GM12878 (cell line): ENCODE data around the gene CRBN. TPM values are rescaled to one million over a fixed set of nuclear protein-coding genes. Genes with fewer than 3 reads are reported as not detected.

Source experiments
- ATAC-seq: fragments of 200-7000 bp; cut with Tn5 transposase; 3 replicates; pipeline ENCODE4 v1.9.1; 2020; ENCODE audit warnings: mild to moderate bottlenecking, moderate library complexity
- BruUV-seq: library from RNA; stranded (reverse); fragments of 400-500 nt; replicated peaks from 2 replicates; lab custom pipeline; 2021; lab: Mats Ljungman, UMichigan
- CTCF ChIA-PET: fragments of 300-600 bp; sonication (Branson Sonifier 250); formaldehyde crosslinking; extraction: SDS; loops from one replicate; lab custom pipeline; 2021; ENCODE audit warnings: inconsistent platforms; lab: Yijun Ruan, JAX
- POLR2A ChIA-PET: fragments of 350-600 bp; formaldehyde crosslinking; extraction: SDS; loops from one replicate; lab custom pipeline; 2021; ENCODE audit warnings: inconsistent platforms; lab: Charles Lee
- RAD21 ChIA-PET: fragments of 300-600 bp; sonication (Branson Sonifier 250); formaldehyde crosslinking; loops from one replicate; lab custom pipeline; 2023; ENCODE audit warnings: antibody characterized with exemption; ENCODE audit not compliant: unreplicated experiment; lab: Charles Lee
- SMC1A ChIA-PET: fragments of 300-600 bp; sonication (Branson Sonifier 250); formaldehyde crosslinking; loops from one replicate; lab custom pipeline; 2023; ENCODE audit not compliant: unreplicated experiment, uncharacterized antibody; lab: Charles Lee
- DNase-seq: peaks from one replicate; pipeline ENCODE4 v3.0.0-alpha.2; 2011; ENCODE audit warnings: low read depth, low spot score
- FAIRE-seq: peaks from 3 replicates; lab custom pipeline; 2011; peaks lifted over from hg19 to GRCh38; lab: Jason Lieb, UNC
- H2AFZ ChIP-seq: 2 replicates; pipeline ENCODE4 v1.6.0; 2011; ENCODE audit warnings: low read depth, low read length, control low read depth; ENCODE audit not compliant: control insufficient read depth
- H3K27ac ChIP-seq: 2 replicates; pipeline ENCODE4 v1.5.1; 2011; ENCODE audit warnings: control low read depth; ENCODE audit not compliant: control insufficient read depth, insufficient read depth
- H3K27me3 ChIP-seq, 2 experiments: replicated peaks in 1 of 2; 2 replicates each; pipeline versions ENCODE4 v1.6.0 to v1.6.1; 2011; ENCODE audit warnings: low read length in 1 of 2; ENCODE audit not compliant: control insufficient read depth in 2 of 2, insufficient read depth in 2 of 2
- H3K36me3 ChIP-seq, 2 experiments: 2 replicates each; pipeline ENCODE4 v1.5.1; 2011; ENCODE audit warnings: low read length in 1 of 2; ENCODE audit not compliant: control insufficient read depth in 2 of 2, insufficient read depth in 2 of 2
- H3K4me1 ChIP-seq: 2 replicates; pipeline ENCODE4 v1.6.1; 2011; ENCODE audit warnings: mild to moderate bottlenecking, low read length, moderate library complexity, mixed read lengths; ENCODE audit not compliant: control insufficient read depth, insufficient read depth
- H3K4me2 ChIP-seq: 2 replicates; pipeline ENCODE4 v1.6.0; 2011; ENCODE audit warnings: control low read depth; ENCODE audit not compliant: control insufficient read depth, insufficient read depth
- H3K4me3 ChIP-seq: fragments of 200-600 bp; sonication (generic); 2 replicates; pipeline ENCODE4 v1.5.1; 2016
- H3K79me2 ChIP-seq: 2 replicates; pipeline ENCODE4 v1.6.0; 2011; ENCODE audit warnings: low read length; ENCODE audit not compliant: control insufficient read depth, insufficient read depth
- H3K9ac ChIP-seq: 2 replicates; pipeline ENCODE4 v1.8.0; 2011; ENCODE audit warnings: low read length, control low read depth, mixed read lengths; ENCODE audit not compliant: control insufficient read depth, insufficient read depth
- H3K9me3 ChIP-seq: replicated peaks from 3 replicates; pipeline ENCODE4 v1.5.1; 2011; ENCODE audit warnings: mild to moderate bottlenecking, low read length; ENCODE audit not compliant: control insufficient read depth, insufficient read depth
- H4K20me1 ChIP-seq: 2 replicates; pipeline ENCODE4 v1.6.0; 2011; ENCODE audit not compliant: control insufficient read depth, insufficient read depth
- ATF7 ChIP-seq: fragments of 450-650 bp; IDR thresholded peaks from 2 replicates; pipeline ENCODE4 v1.6.1; 2016; ENCODE audit warnings: low read depth, mild to moderate bottlenecking
- CBX5 ChIP-seq: sonication (generic); IDR thresholded peaks from 2 replicates; pipeline ENCODE4 v1.6.1; 2016; ENCODE audit warnings: low read depth, moderate library complexity, mild to moderate bottlenecking, inconsistent platforms
- CHD1 ChIP-seq: IDR thresholded peaks from 2 replicates; pipeline ENCODE4 v1.6.1; 2012; ENCODE audit warnings: low read depth, low read length, improper control_type of control experiment
- ETV6 ChIP-seq, 2 experiments: fragments of 450-650 bp in 1 of 2; IDR thresholded peaks in 1 of 2; conservative IDR thresholded peaks in 1 of 2; 2 replicates each; pipeline ENCODE4 v1.6.1; 2014; ENCODE audit warnings: antibody characterized with exemption in 1 of 2, borderline replicate concordance in 1 of 2, low read depth in 1 of 2, mild to moderate bottlenecking in 1 of 2, moderate library complexity in 1 of 2
- EZH2 ChIP-seq: IDR thresholded peaks from 2 replicates; pipeline ENCODE4 v1.6.1; 2012; ENCODE audit warnings: low read depth, mild to moderate bottlenecking, control low read depth, inconsistent platforms, low read length, borderline replicate concordance; ENCODE audit not compliant: control insufficient read depth
- FOXK2 ChIP-seq: fragments of 450-650 bp; IDR thresholded peaks from 2 replicates; pipeline ENCODE4 v1.6.1; 2017; ENCODE audit warnings: mild to moderate bottlenecking, moderate library complexity
- FOXM1 ChIP-seq: IDR thresholded peaks from 2 replicates; pipeline ENCODE4 v1.6.1; 2012; ENCODE audit warnings: low read depth, mild to moderate bottlenecking, inconsistent platforms, low read length, moderate library complexity
- NFXL1 ChIP-seq: fragments of 450-650 bp; IDR thresholded peaks from 2 replicates; pipeline ENCODE4 v1.6.1; 2017; ENCODE audit warnings: antibody characterized with exemption, mild to moderate bottlenecking, borderline replicate concordance
- PAX8 ChIP-seq: fragments of 450-650 bp; IDR thresholded peaks from 2 replicates; pipeline ENCODE4 v1.6.1; 2017; ENCODE audit warnings: mild to moderate bottlenecking, moderate library complexity
- POU2F2 ChIP-seq: IDR thresholded peaks from 3 replicates; pipeline ENCODE4 v1.6.1; 2011; ENCODE audit warnings: low read depth, mild to moderate bottlenecking, low read length, borderline replicate concordance
- RAD21 ChIP-seq: IDR thresholded peaks from 2 replicates; pipeline ENCODE4 v1.6.1; 2011; ENCODE audit warnings: mild to moderate bottlenecking, low read depth, low read length, moderate library complexity; ENCODE audit not compliant: insufficient read depth
- SIN3A ChIP-seq: IDR thresholded peaks from 2 replicates; pipeline ENCODE4 v1.6.1; 2012; ENCODE audit warnings: low read depth, low read length, improper control_type of control experiment
- SUPT20H ChIP-seq: IDR thresholded peaks from 2 replicates; pipeline ENCODE4 v1.6.1; 2011; ENCODE audit warnings: low read depth, mild to moderate bottlenecking, low read length, moderate library complexity, borderline replicate concordance; ENCODE audit not compliant: control insufficient read depth
- TCF7 ChIP-seq: IDR thresholded peaks from 2 replicates; pipeline ENCODE4 v1.6.1; 2014; ENCODE audit warnings: antibody characterized with exemption, borderline replicate concordance
- ZSCAN29 ChIP-seq: fragments of 450-650 bp; IDR thresholded peaks from 2 replicates; pipeline ENCODE4 v1.6.1; 2017; ENCODE audit warnings: mild to moderate bottlenecking, moderate library complexity
- WGBS: methylation state at CpG from one replicate; pipeline ENCODE4 v1.1.6; 2016; ENCODE audit warnings: low lambda C conversion rate; ENCODE audit not compliant: insufficient replicate concordance, insufficient coverage; ENCODE audit errors: missing lambda C conversion rate; 5-methylcytosine and 5-hydroxymethylcytosine counted together
- in situ Hi-C: fragments of 300-500 bp; cut with MboI; formaldehyde crosslinking; loops from 9 replicates; pipeline ENCODE4 v1.14.3; 2018; ENCODE audit warnings: mixed read lengths
- intact Hi-C: fragments of 100-400 bp; cut with micrococcal nuclease; formaldehyde crosslinking; loops from one replicate; pipeline ENCODE4 v1.14.2; 2022; ENCODE audit not compliant: unreplicated experiment
- polyA plus RNA-seq, 11 experiments: library from polyadenylated mRNA; depleted of rRNA in 4 of 11; unstranded in 6 of 11; stranded (reverse) in 5 of 11; fragments of >200 nt; fragmentation: Nextera tagmentation in 4 of 11; fragmentation: Illumina TruSeq in 1 of 11; extraction: Ambion mirVana in 4 of 11; extraction: Trizol in 1 of 11; gene quantifications; 1 replicate in 1 of 11; 2 replicates in 10 of 11; pipeline versions ENCODE4 v1.2.1 to v1.2.3, GENCODE V29; 2011 to 2016; ENCODE audit warnings: inconsistent platforms in 2 of 11, missing spikeins in 2 of 11, low read depth in 1 of 11
- total RNA-seq, 4 experiments: library from RNA; depleted of rRNA in 3 of 4; stranded (reverse); fragments of >200 nt in 3 of 4; fragmentation: Illumina TruSeq in 1 of 4; extraction: Trizol in 1 of 4; gene quantifications; 2 replicates each; pipeline versions ENCODE4 v1.2.1 to v1.2.3, GENCODE V29; 2013 to 2021
- TF ChIP-seq, protein P1 (sequence below): fragments of 450-650 bp; IDR thresholded peaks from 2 replicates; pipeline ENCODE4 v1.6.1; 2017; ENCODE audit warnings: low read depth, mild to moderate bottlenecking, moderate library complexity
- TF ChIP-seq, protein P2 (sequence below): fragments of 450-650 bp; formaldehyde crosslinking; IDR thresholded peaks from 2 replicates; pipeline ENCODE4 v1.4.0; 2020; ENCODE audit warnings: mild to moderate bottlenecking, moderate library complexity

Gene CRBN
- total and polyA plus RNA-seq, 10 of the 15 experiments (the other 5 are each of a cell fraction or from before 2014, with no cell fraction given): 21.7 to 115 (median 35.8) TPM

DNA sequence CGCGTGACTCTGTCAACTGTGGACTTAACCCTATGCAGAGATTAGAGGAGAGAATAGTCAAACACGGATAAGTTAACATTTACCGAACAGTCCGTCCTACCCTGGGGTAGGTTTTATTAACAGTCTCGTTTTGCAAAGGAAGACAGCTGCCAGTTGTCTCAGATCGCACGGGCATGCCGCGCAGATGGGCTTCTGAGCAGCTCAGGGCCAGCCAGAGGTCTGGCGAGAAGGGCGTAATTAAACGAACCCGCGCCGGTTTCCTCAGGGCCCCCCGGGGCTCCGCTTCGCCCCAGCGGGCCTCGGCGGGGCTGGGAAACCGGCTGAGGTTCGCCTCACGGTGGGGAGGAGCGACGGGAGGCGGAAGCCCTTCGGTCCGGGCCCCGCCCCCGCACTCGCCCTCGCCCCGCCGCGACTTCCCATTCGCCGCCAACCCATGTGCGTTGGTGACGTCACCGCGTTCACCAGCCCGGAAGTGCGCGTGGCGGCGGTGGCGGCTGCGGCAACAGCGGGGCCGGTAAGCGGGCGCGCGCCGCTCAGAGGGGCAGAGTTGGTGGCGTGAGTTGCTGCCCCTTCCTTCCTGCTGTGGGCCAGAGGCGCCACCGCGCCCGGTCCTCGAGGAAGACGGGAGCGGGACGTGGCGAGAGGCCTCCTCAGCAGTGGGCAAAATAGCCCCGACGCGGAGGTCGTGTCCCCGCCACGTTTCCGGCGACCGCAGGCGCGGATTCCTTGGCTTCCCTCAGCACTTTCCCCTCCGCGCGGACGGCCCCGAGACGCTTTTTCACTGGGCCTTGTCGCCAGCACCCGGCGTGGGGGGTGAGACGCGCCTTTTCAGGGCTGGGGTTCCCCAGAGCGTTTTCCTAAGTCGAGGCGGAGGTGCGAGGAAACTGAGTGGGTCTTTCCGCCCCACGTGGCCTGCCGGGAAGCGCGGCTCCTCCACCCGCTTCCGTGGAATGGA lies 52.7 kb downstream of the CRBN start, which contains the start of gene TRNT1:
Gene TRNT1 (plus strand): TSS at position 464 of the 955 bp plus-strand sequence. CDS start 2,101 bp downstream, outside the sequence.
- peak; percentile 69 for DNase-seq
- peaks cover 0 to 11% of the 10 kb centered on the region in 2 experiments; a peak in 3 of 4 replicates for H3K36me3 ChIP-seq
- intact Hi-C loops (loop anchor here (2.0 to 5.0 kb wide), 3 partner anchors 38 to 89 kb away; partner anchors contain the start of gene CRBN), in situ Hi-C loops (no loop called here)
- ChIA-PET CTCF (interaction anchor here (0.8 kb wide), 1 partner anchor 73 kb away, joined by 3 read pairs; no protein-coding TSS in a partner anchor), POLR2A (interaction anchor here (0.9 to 1.0 kb wide), 2 partner anchors 39 to 143 kb away, joined by 3 read pairs; no protein-coding TSS in a partner anchor), RAD21 (no interaction called here), SMC1A (interaction anchor here (1.2 kb wide), 1 partner anchor 11 kb away, joined by 3 read pairs; no protein-coding TSS in a partner anchor)
- H3K27ac ChIP-seq: peak within 1 kb of the TSS; percentile 87
- BruUV-seq: no TSS peak
- peak within 1 kb of the TSS; percentile 89 for H3K4me3 ChIP-seq
- no peaks in the 10 kb centered on the region for H3K27me3 ChIP-seq
- peaks cover 38% of the 10 kb centered on the region for H3K79me2 ChIP-seq
- peaks cover 9% of the 10 kb centered on the region; the same call in 1 of the 2 replicates for H3K4me1 ChIP-seq
- WGBS: 3% methylated on average over 67 of the region's 100 CpGs
- H4K20me1 ChIP-seq: no peaks in the 10 kb centered on the region
- peak; percentile 95 for ATAC-seq
- peak within 1 kb of the TSS; percentile 94 for H2AFZ ChIP-seq
- H3K9me3 ChIP-seq: peaks cover 2% of the 10 kb centered on the region; the same call in 1 of the 3 replicates
- peak within 1 kb of the TSS; percentile 93 for H3K4me2 ChIP-seq
- H3K9ac ChIP-seq: peak within 1 kb of the TSS; percentile 84
- FAIRE-seq: peak; percentile 75
- TF ChIP-seq ATF7: peak; percentile 98
- TF ChIP-seq FOXK2: no peak
- peak; percentile 16 for TF ChIP-seq CBX5
- TF ChIP-seq ZSCAN29: no peak
- no peak for TF ChIP-seq NFXL1
- no peak for TF ChIP-seq SUPT20H
- no peak for TF ChIP-seq EZH2
- no peak for TF ChIP-seq SIN3A
- no peak for TF ChIP-seq TCF7
- TF ChIP-seq, protein P1, sequence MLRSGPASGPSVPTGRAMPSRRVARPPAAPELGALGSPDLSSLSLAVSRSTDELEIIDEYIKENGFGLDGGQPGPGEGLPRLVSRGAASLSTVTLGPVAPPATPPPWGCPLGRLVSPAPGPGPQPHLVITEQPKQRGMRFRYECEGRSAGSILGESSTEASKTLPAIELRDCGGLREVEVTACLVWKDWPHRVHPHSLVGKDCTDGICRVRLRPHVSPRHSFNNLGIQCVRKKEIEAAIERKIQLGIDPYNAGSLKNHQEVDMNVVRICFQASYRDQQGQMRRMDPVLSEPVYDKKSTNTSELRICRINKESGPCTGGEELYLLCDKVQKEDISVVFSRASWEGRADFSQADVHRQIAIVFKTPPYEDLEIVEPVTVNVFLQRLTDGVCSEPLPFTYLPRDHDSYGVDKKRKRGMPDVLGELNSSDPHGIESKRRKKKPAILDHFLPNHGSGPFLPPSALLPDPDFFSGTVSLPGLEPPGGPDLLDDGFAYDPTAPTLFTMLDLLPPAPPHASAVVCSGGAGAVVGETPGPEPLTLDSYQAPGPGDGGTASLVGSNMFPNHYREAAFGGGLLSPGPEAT: no peak; the same call in 1 of the 2 replicates
- no peak for TF ChIP-seq ETV6 (conservative IDR thresholded peaks at IDR 0.05 in 1 of 2, IDR thresholded peaks at IDR 0.05 in 1 of 2; ENCODE audit: borderline replicate concordance in 1 of 2, low read depth in 1 of 2)
- no peak for TF ChIP-seq RAD21
- TF ChIP-seq PAX8: no peak
- TF ChIP-seq CHD1: no peak
- peak; percentile 60; the same call in 1 of the 3 replicates for TF ChIP-seq POU2F2
- no peak for TF ChIP-seq FOXM1
- TF ChIP-seq, protein P2, sequence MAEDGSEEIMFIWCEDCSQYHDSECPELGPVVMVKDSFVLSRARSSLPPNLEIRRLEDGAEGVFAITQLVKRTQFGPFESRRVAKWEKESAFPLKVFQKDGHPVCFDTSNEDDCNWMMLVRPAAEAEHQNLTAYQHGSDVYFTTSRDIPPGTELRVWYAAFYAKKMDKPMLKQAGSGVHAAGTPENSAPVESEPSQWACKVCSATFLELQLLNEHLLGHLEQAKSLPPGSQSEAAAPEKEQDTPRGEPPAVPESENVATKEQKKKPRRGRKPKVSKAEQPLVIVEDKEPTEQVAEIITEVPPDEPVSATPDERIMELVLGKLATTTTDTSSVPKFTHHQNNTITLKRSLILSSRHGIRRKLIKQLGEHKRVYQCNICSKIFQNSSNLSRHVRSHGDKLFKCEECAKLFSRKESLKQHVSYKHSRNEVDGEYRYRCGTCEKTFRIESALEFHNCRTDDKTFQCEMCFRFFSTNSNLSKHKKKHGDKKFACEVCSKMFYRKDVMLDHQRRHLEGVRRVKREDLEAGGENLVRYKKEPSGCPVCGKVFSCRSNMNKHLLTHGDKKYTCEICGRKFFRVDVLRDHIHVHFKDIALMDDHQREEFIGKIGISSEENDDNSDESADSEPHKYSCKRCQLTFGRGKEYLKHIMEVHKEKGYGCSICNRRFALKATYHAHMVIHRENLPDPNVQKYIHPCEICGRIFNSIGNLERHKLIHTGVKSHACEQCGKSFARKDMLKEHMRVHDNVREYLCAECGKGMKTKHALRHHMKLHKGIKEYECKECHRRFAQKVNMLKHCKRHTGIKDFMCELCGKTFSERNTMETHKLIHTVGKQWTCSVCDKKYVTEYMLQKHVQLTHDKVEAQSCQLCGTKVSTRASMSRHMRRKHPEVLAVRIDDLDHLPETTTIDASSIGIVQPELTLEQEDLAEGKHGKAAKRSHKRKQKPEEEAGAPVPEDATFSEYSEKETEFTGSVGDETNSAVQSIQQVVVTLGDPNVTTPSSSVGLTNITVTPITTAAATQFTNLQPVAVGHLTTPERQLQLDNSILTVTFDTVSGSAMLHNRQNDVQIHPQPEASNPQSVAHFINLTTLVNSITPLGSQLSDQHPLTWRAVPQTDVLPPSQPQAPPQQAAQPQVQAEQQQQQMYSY (CRISPR knock-in tag): no peak
